ENCODE measurements around the gene PPM1H.

The PPM1H gene

DNA sequence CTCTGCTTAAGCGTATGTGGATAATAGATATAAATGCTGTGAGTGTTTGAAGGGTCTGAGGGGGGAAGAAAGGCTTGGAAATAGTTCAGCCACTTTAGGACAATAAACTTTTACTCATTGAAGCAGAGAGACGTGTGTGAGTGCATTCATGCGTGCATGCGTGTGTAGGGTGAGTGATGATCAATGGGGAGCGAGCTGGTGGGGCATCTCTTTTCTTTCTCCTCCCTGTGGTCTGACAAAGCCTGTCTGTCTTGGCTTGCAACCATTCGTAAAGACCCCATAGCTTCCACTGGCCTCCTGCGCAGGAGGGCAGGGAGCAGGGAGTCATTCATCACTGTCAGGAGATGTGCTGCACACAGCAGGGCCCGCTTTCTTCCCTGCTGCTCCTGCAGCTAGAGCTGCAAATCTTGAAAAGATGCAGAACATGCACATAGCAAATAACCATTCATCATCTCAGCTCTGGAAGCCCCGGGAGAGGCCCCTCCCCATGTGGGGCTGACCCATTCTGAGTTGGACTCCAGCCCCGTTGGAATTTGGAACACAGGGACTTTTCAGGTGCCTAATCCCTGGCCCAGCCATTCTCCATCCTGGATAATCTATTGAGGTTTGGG lies 223.2 kb downstream of the PPM1H start:
- DNase-seq (ENCODE audit: low read depth) = no peak

DNA sequence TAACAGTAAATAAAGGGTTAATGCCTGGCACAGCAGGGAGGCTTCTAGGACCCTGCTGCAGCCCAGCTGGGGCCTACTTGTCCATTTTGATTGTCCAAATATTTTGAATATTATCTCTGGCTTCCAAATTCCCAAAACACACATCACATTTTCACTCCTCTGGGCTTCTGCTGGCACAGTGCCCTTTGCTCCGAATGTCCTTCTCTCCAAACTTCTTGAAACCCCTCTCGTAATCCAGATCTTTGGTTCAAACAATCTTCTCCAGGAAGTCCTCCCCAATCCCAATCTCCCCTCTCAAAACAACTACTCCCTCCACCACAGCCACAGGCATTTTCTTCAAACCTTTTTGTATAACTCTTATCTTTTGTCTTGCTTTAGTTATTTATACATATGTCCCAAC lies 225.6 kb downstream of the PPM1H start:
- DNase-seq (ENCODE audit: low read depth) = no peak

DNA sequence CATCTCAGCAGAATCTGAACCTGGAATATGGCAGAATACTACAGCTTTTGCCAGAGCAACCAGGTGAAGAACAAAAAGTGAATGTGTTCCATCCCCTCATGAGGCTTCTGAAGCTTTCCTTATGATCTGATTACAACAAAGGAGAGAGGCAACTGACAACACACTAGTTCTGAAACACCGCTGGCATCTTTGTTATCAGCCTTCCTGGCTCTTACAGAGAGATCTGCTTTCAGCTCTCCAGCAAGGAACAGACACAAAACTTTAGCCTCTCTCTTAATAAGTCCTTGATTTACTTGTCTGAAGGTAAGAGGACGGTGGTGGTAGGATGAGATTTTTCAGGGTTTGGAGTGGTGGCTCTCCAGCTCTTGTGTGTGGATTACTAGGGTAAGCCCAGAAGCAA lies 227.0 kb downstream of the PPM1H start:
- no peak for DNase-seq (ENCODE audit: low read depth)

DNA sequence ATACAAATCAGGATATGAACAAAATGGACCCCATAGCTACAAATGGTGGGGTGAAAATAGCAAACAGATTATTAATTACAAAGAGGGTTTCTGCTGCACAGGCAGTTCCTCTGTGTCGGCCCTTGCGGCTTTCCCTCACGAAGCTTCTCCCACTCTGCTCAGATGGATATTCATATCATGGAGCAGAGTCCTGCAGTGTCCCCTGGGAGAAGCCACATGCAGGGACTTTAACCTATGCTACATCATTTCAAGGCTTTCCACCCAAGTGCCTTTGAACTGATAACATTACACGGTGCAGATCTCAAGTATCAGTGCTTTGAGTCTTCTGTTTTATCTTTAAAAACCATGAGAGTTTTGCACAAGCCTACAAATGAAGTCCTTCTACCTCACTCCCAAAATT lies 229.1 kb downstream of the PPM1H start:
- no peak for DNase-seq (ENCODE audit: low read depth)

DNA sequence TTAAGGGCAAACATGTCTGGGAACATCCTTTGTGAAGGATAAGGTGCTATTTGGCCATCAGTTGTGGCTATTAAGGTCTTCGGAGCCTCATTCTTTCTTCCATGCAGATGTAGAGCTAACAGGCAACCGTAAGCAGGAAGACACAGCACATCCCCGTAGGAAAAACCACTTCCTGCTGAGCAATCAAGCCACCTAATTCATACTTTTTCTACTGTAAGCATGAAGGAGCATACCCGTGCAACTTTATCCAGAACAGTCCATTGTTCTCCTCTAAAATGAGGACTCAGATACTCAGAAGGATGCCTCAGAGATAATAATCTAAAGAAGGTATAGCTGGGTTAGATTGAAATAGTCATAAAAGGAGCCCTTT lies 232.0 kb downstream of the PPM1H start:
- no peak for DNase-seq (ENCODE audit: low read depth)

DNA sequence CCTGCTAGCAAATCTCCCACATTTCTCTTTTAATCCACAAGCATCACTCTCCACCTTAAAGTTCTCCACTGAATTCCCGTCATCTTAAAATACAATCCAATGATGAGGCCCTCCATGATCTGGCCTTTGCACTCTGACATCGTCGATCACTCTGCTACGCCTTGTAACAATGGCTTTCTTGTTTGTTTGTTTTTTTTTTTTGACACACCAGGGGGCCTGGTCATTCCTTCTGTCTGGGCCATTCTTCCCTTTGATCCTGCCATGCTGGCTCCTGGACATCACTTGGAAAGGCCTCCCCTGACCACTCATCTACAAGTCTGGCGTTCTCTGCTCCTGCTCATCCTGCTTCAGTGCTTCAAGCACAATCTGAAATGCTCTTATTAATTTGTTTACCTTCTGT lies 233.5 kb downstream of the PPM1H start:
- DNase-seq (ENCODE audit: low read depth) = no peak

DNA sequence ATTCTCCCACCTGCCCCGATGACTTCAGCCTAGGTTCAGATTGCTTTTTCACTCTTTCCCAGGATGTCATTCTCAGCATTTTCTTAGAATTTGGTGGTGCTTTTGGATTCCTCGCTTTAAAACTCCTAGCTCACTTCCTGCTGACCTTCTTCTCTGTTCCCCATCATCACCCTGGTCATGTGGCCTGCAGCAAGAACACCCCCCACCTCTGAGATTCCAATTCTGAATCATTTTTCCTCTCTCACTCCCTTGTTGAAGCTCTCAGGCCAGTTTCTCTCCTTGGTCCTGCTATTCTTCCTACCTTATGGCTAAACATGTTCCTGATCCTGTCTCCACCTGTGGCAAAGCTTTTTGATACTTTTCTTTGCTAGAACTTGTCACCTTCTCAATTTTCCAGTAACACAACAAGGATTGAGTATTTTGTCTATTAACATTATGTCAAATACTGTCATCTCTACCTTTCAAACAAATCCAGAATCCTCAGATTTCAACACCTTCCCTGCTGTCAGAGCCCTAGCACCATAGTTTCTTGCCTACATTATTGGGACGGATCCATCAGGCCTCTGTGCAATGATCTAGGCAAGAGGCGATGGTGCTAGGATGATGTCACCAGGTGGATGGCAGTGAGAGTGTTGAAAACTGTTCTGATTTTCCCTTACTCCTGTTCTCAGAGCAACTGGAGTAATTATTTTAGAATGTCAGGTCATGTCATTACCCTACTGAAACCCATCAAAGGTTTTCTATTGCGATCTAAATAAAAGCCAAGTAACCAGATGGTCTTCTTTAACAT lies 234.7 kb downstream of the PPM1H start:
- DNase-seq (ENCODE audit: low read depth) = no peak

DNA sequence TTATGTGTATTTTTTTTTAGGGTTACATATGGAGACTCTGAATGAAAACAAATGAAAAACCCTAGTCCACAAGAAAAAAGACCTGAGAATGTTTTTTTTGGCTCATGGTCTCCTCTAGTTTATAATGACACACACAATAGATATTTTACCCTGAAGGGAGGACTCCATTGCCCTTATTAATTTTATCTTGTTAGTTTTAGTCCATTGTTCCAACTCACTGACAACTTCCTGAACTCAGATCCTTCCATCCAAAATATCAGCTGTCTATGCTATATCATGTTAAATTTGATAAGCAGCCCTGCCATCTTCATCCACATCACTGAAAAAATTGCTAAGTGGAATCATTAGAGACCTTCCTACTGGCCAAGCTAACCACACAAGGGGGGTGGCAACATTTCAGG lies 236.2 kb downstream of the PPM1H start:
- DNase-seq (ENCODE audit: low read depth) = no peak

DNA sequence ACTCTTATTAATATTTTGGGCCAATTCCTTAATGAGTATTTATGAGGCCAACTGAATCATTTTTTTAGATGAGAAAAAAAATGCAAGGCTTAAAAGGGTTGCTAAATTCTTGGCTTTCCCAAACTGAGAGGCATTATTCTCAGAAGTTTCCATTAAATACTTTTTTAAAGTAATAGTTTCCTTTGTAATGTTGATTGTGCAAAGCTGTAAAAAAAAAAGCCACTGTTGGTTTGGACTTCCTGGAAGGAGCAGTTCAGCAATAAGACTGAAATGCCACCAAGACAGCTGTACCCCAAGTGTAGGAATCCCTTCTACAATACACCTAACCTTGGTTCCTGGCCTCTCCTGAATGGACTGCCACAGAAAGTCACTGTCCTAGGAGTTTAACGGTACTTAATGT lies 237.1 kb downstream of the PPM1H start:
- DNase-seq (ENCODE audit: low read depth) = no peak

DNA sequence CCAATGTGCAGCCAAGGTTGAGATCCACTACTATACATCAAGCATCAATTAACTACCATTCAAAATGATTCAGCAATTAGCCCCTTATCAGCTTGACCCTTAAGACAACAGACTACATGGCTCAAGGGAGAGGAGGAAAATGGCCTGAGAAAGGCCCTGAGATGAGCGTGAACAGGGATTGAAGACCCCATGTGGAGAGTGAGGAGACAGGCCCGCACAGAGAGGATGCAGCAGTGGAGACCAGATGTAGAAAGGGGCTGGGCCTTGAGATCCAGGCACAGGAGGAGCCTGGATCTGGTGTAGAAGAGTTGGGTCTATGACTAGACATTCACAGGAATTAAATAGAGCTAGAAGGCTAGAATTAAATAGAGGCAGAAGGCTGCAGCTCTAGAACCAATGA lies 239.3 kb downstream of the PPM1H start:
- no peak for DNase-seq (ENCODE audit: low read depth)

DNA sequence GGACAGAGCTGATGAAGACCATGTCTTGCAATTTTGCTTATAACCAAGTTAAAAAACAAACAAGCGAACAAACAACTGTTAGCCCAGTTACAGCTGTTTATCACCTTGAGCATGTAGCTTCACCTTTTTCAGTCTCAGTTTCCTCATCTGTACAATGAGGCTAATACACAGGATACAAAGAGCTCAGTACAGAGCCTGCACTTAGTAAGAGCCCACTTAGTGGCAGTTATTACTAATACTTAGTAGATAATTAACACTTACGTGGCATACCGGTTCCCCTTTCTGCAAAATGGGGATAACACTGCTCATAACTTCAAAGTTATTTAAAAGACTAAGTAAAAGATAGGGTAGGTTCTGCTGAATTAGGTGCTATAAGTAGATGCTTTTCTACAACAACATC lies 240.3 kb downstream of the PPM1H start:
- no peak for DNase-seq (ENCODE audit: low read depth)

DNA sequence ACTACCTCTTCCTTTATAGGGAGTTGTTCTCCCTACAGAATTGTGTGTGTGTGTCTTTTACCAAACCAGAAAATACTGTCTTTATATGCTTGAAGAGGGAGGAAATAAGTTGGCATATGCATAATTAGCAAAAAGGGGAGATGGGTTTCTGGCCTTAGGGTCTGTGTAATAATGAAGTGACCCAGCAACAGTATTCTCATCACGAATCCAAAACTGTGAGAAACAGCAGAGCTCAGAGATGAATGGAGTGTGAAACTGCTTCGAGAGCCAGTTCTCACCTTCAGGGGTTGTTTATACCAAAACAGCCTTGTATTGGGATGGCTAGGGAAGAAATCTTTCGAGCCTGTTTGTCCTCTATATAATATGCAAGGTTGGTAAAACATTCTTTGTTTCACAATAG lies 240.8 kb downstream of the PPM1H start:
- DNase-seq (ENCODE audit: low read depth) = no peak

DNA sequence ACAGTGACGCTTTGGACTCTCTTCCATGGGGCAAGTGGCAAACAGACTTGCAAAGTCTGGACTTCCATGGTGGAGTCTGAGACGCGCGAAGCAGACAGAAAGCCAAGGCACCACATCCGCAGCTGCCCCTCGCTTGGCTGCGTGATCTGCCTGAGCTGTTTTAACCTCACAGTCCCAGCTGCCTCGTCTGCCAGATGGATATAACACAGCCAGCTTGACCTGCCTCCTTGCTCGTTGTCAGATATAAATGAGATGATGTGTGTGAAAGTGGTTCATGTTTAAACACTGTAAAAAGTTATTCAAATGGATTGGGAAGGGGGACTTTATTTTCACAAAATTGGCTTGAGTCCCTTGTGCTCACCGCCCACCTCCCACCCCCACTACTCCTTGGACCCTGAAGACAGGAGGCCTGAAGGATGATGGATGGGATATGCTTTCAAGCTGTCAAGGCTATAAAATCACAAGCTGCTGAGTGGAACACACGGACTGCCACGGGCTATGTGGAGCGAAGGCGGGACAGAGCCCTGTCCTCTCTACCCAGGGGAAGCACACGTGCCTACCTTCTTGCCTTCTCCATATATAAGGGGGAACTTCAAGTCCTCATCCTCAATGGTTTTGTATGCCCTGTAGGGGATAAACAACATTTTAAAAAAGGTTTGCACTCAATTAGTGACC lies 241.4 kb downstream of the PPM1H start:
- DNase-seq (ENCODE audit: low read depth) = no peak

DNA sequence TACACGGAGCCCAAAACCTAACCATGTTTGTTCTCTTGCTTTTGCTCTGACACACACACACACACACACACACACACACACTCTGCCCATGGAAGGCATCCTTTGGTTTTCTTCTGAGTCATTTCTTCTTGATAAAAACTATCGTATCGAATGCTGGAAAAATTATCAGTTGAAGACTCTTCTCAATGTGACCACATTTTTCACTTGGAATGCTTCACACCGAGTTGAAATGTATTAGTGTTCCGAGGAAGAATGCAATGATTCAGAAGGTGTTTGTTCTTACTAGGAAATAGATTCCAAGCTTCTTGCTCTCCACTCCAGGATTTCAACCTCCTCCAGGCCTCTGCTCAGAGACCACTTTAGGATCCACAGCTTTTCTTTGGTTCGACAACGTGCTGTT lies 242.1 kb downstream of the PPM1H start:
- DNase-seq (ENCODE audit: low read depth) = no peak

DNA sequence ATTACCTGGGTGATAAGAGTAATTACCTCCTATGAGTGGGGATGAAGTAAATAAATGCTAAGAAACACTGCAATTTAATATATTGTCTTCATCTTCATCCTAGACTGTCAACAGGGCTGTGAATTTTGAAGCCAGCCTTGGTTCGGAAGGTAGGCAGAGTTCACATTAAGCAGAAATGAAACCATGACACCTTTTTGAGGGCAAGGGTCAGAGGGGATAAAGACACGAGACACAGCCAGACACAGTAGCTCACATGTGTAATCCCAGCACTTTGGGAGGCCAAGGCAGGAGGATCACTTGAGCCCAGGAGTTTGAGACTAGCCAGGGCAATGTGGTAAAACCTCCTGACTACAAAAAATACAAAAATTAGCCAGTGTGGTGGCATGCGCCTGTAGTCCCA lies 243.6 kb downstream of the PPM1H start:
- DNase-seq (ENCODE audit: low read depth) = no peak

DNA sequence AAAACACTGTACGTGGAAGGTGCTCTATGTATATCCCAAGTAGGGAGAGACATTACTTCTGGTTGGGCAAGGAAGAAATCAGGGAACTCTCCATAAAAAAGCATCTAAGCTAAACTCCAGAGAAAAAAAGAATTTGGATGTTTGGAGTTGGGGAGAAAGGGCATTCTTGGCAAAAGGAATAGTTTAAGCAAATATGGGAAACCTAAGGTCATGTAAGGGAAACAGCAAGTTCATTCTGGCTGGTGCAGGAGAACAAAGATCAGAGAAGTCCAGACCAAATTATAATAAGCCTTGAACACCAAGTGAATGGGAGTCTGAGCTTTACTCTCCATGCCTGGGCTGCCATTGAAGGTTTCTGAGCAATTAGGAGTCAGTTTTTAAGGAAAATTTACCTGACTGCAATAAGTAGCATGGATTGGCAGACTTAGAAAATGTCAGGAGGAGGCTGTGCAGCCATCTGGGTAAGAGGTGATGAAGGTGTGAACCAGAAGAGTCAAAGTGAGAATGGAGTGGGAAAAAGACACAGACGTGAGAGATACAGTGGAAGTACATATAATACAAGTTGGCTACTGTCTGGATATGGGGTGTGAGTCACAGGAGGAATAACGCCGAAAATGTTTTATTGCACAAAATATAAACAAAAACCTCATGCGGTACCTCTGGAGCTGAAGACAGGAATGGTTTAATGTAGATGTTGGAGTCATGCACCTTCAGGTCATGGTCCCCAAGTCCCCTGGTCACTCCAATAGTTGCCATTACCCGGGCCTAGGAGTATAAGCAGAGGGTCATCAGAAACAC lies 245.7 kb downstream of the PPM1H start:
- no peak for DNase-seq (ENCODE audit: low read depth)

DNA sequence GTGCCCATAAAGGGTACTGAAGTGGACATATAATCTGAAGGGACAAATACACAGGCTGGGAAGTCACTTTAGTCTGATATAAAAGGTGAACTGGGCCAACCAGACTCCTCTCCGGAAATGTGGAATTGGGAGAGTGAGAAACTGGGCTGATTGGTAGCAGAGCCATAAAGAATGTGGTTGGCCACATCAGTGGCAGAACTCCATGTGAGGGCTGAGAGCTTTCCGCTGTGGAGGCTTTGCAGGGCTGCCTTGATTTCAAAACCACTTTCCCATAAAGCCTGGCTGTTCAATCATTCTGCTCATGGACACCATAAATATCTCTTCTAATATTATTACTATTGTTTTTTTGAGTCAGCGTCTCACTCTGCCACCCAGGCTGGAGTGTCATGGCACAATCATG lies 248.0 kb downstream of the PPM1H start:
- DNase-seq (ENCODE audit: low read depth) = no peak

DNA sequence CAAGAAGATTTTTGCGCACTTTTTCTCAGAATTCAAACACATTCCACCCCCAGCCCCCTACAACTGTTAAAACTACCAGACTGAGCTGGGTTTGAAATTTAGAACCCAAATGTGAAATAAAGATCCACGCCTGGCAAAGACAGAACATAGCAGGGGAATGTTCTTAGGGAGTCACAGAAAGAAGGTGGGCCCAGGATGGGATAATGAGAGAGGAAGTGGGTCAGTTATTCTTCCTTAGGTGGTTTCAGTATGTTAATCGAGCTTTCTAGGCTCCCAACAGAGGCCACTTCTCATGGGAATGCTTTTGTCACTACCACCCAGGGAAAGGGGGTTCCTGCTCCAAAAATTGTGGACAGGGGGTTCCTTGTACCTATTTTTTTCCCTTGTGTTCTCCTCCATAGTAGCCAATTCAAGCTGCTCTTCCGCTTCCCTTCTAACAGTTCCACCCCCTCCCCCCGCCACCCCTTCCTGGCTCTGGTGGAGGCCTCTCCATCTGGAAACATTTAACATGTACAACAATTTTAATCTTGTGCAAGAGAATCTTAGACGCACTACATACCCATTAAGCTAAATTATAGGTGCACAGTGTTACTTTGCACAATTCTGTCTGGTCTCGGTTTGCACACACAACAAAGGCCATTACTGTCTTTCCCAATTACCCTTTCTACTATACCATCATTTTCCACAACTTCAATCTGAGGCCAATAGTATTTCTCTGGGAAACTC lies 250.2 kb downstream of the PPM1H start:
- no peak for DNase-seq (ENCODE audit: low read depth)

DNA sequence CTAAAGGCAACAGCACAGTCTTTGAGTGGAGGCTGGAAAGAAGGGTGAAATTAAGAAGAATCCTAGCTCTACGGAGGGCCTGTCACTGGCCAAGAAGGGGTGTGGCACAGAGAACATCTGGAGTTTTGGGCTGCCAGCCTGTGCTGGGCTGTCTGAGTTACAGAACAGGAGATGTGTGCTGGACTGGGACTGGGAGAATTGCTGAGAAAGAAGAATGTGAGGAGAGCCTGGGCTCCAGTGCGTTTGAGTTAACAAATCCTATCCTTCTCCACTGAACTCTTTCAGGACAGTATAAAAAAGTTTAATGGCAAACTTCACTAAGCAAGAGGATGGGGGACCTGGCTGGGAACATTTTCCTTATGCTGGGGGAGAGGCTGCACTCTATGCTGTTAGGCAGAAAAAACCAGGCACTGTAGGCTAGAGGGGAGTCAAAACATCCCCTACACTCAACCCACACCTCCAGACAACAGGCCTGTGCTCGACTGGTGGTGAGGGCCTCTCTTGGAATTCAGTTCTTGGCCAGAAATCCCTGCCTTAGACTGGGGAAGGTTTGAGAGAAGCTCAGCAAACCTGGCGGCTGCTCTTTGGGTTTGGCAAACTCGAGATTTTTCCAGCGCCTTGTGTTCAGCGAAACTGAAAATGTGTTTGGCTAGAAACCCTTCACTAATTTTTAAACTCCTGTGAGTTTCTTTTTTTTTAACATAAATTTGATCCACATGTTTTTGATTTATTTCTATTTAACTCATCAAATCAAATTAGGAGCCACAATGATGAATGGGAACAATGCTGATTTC lies 251.0 kb downstream of the PPM1H start:
- DNase-seq (ENCODE audit: low read depth) = no peak

DNA sequence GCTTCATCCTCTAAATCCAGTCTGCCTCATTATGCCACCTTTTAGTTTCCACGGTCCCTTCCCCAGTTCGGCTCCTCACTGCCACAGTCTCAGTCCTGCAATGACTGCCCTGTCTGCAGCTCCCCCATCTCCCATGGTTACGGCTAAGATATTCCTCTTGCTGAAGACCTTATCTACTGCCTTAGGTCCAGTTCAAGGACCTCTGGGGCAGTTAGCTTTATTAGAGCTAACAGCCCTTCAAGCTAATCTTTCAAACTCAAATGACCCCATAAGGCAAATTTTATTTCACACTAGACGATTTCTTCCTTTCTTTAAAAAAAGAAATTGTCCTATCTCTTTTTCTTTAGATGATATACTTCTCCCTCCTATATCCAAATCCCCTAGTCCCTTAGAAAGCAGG lies 253.6 kb downstream of the PPM1H start:
- no peak for DNase-seq (ENCODE audit: low read depth)

DNA sequence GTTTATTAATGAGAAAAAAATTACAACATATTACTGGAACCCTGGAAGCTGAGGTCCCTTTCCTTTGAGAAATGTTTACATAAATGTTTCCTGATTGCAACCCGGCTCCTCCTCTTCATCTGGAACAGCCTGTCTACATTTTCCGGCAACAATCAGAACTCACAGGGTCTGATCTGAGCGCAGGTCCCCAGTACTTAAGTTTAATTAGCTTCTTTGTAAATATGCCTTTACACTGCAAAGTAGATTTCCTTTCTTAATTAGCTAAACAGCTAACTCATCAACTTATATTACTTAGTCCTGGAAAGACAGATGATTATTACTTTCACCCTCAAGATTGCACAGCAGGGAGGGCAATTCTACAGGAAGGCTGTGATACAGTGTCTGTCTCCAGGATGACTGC lies 255.3 kb downstream of the PPM1H start:
- no peak for DNase-seq (ENCODE audit: low read depth)

Data from CMK (cell line).